Ovary (tissue), 3 donors: ENCODE results near the gene DPPA4.

Experiments
- CTCF ChIP-seq, 3 donors: fragments of 450-650 bp in 2 of 3; fragments of 200-600 bp in 1 of 3; IDR thresholded peaks; one replicate each; pipeline versions ENCODE4 v1.5.1 to v1.8.0; 2016 to 2022; ENCODE audit warnings: antibody characterized with exemption in 3 of 3, mild to moderate bottlenecking in 1 of 3
- EP300 ChIP-seq: sonication (generic); formaldehyde crosslinking; IDR thresholded peaks from one replicate; pipeline ENCODE4 v1.6.1; 2017; ENCODE audit warnings: antibody characterized with exemption
- POLR2A ChIP-seq: fragments of 450-650 bp; IDR thresholded peaks from one replicate; pipeline ENCODE4 v1.6.1; 2017; ENCODE audit warnings: antibody characterized with exemption, mild to moderate bottlenecking, moderate library complexity
- donor health status: DM: no; HTN: no; CAD: no.

DNA sequence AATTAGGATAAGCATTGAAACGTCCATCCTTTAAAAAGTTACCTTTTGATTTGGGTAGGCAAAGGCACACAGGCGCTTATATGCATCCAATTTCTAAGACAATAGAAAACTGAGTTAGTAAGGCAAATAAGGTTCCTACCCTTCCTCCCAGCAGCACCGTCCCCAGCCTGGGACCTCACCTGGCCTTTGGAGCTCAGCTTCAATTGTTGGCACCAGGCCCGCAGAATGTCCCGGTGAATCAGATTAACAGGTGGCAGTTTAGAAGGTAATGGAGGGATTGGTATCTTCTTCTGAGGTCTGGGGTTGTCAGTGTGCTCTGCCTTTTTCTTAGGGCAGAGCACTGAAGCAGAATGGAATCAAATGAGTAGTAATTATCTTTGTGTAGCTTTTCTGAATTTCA lies 5.7 kb downstream of the DPPA4 start:
- TF ChIP-seq POLR2A (no peak), EP300 (no peak), CTCF (IDR thresholded peaks at IDR 0.05) (no peak)
